Caco-2 (cell line): Measurements from ENCODE around the gene CDKAL1. TPM values are rescaled to one million over a fixed set of nuclear protein-coding genes. Genes with fewer than 3 reads are reported as not detected.

Experiments used
- BruUV-seq: library from RNA; stranded (reverse); fragments of 400-500 nt; replicated peaks from 2 replicates; lab custom pipeline; 2021; lab: Mats Ljungman, UMichigan
- CTCF ChIA-PET: fragments of 300-600 bp; sonication (Branson Sonifier 250); formaldehyde crosslinking; loops from one replicate; lab custom pipeline; 2022; ENCODE audit warnings: antibody characterized with exemption; lab: Charles Lee
- POLR2A ChIA-PET: fragments of 300-600 bp; sonication (Branson Sonifier 250); formaldehyde crosslinking; loops from one replicate; lab custom pipeline; 2022; ENCODE audit warnings: antibody characterized with exemption; lab: Charles Lee
- DNase-seq, 2 experiments: peaks; one replicate each; pipeline versions ENCODE4 v3.0.0 to v3.0.0-alpha.2; 2020 to 2022
- H3K27me3 ChIP-seq: replicated peaks from 2 replicates; pipeline ENCODE4 v1.6.0; 2011; ENCODE audit warnings: low read length; ENCODE audit not compliant: control insufficient read depth, insufficient read depth
- H3K36me3 ChIP-seq: 2 replicates; pipeline ENCODE4 v1.5.1; 2011; ENCODE audit warnings: low read length; ENCODE audit not compliant: control insufficient read depth, insufficient read depth
- H3K4me1 ChIP-seq: fragments of 250-450 bp; sonication (Bioruptor Pico); 2 replicates; pipeline ENCODE4 v1.5.1; 2020; ENCODE audit warnings: mild to moderate bottlenecking
- H3K4me3 ChIP-seq: 2 replicates; pipeline ENCODE4 v1.5.1; 2011; ENCODE audit warnings: low read depth, mild to moderate bottlenecking, control low read depth, low read length
- H3K9me3 ChIP-seq: fragments of 250-450 bp; sonication (Bioruptor Pico); 2 replicates; pipeline ENCODE4 v1.5.1; 2020; ENCODE audit warnings: mild to moderate bottlenecking, moderate library complexity
- H3K27ac Mint-ChIP-seq: one replicate; pipeline ENCODE4 v1.8.0; 2022; ENCODE audit warnings: mixed read lengths; ENCODE audit not compliant: unreplicated experiment
- H3K27me3 Mint-ChIP-seq: one replicate; pipeline ENCODE4 v1.8.0; 2022; ENCODE audit warnings: mixed read lengths; ENCODE audit not compliant: insufficient read depth, unreplicated experiment
- H3K36me3 Mint-ChIP-seq: one replicate; pipeline ENCODE4 v1.8.0; 2022; ENCODE audit warnings: mild to moderate bottlenecking, mixed read lengths; ENCODE audit not compliant: insufficient read depth, unreplicated experiment
- H3K4me1 Mint-ChIP-seq: one replicate; pipeline ENCODE4 v1.8.0; 2022; ENCODE audit warnings: low read depth, mixed read lengths; ENCODE audit not compliant: unreplicated experiment
- H3K4me3 Mint-ChIP-seq: one replicate; pipeline ENCODE4 v1.8.0; 2022; ENCODE audit warnings: mild to moderate bottlenecking, moderate library complexity, mixed read lengths; ENCODE audit not compliant: unreplicated experiment
- H3K9me3 Mint-ChIP-seq: one replicate; pipeline ENCODE4 v1.8.0; 2022; ENCODE audit warnings: mixed read lengths; ENCODE audit not compliant: unreplicated experiment
- CTCF ChIP-seq, 2 experiments: fragments of 200-600 bp in 1 of 2; IDR thresholded peaks; 1 replicate in 1 of 2; 2 replicates in 1 of 2; pipeline versions ENCODE4 v1.5.1 to v1.8.0; 2011 to 2022; ENCODE audit warnings: antibody characterized with exemption in 1 of 2, control low read depth in 1 of 2, inconsistent platforms in 1 of 2, low read depth in 1 of 2, low read length in 1 of 2, mild to moderate bottlenecking in 1 of 2, moderate library complexity in 1 of 2; ENCODE audit not compliant: insufficient read depth in 1 of 2, severe bottlenecking in 1 of 2, unreplicated experiment in 1 of 2
- intact Hi-C: fragments of 100-400 bp; cut with micrococcal nuclease; formaldehyde crosslinking; loops from one replicate; pipeline ENCODE4 v1.10.0; 2022; ENCODE audit not compliant: unreplicated experiment
- total RNA-seq: library from RNA; stranded (reverse); gene quantifications from 2 replicates; pipeline ENCODE4 v1.2.3, GENCODE V29; 2022

Gene CDKAL1
- total RNA-seq, 1 experiment from 2014 or later: 18.7 TPM

GRCh38 chr6:20943040-20943627, 408.9 kb downstream of the CDKAL1 start:
- CTCF ChIA-PET: no interaction called here
- no peaks in the 10 kb centered on the region for H3K27me3 Mint-ChIP-seq
- no peak overlapping the region for H3K4me3 Mint-ChIP-seq
- peaks cover 20% of the 10 kb centered on the region for H3K9me3 Mint-ChIP-seq
- H3K36me3 Mint-ChIP-seq: peaks cover 16% of the 10 kb centered on the region
- H3K27ac Mint-ChIP-seq: no peak overlapping the region
- no TSS peak for BruUV-seq
- Histone ChIP-seq H3K4me1 (no peaks in the 10 kb centered on the region), H3K9me3 (no peaks in the 10 kb centered on the region), H3K27me3 (no peaks in the 10 kb centered on the region), H3K4me3 (no peak overlapping the region), H3K36me3 (no peaks in the 10 kb centered on the region)
- H3K4me1 Mint-ChIP-seq: peaks cover 8% of the 10 kb centered on the region
- no peak for TF ChIP-seq CTCF (IDR thresholded peaks at IDR 0.05; ENCODE audit: insufficient read depth in 1 of 2, low read depth in 1 of 2, low read length in 1 of 2, severe bottlenecking in 1 of 2, unreplicated experiment in 1 of 2)
- POLR2A ChIA-PET: interaction anchor here (0.7 kb wide), 1 partner anchor 33 kb away, joined by 3 read pairs; no protein-coding TSS in a partner anchor
- DNase-seq: no peak
- intact Hi-C loops: no loop called here

- no TSS peak for BruUV-seq
- Mint-ChIP-seq H3K4me3 (no peak overlapping the region), H3K27me3 (no peaks in the 10 kb centered on the region), H3K9me3 (peaks cover 20% of the 10 kb centered on the region), H3K4me1 (peaks cover 6% of the 10 kb centered on the region), H3K36me3 (peaks cover 16% of the 10 kb centered on the region), H3K27ac (no peak overlapping the region)
- no peaks in the 10 kb centered on the region for H3K36me3 ChIP-seq
- ChIA-PET POLR2A (no interaction called here), CTCF (no interaction called here)
- H3K4me1 ChIP-seq: no peaks in the 10 kb centered on the region
- no peak for TF ChIP-seq CTCF (IDR thresholded peaks at IDR 0.05; ENCODE audit: insufficient read depth in 1 of 2, low read depth in 1 of 2, low read length in 1 of 2, severe bottlenecking in 1 of 2, unreplicated experiment in 1 of 2)
- intact Hi-C loops: no loop called here
- H3K4me3 ChIP-seq: no peak overlapping the region
- no peaks in the 10 kb centered on the region for H3K27me3 ChIP-seq
- no peak for DNase-seq
- H3K9me3 ChIP-seq: no peaks in the 10 kb centered on the region
Observed at GRCh38 chr6:20943922-20944321, 409.7 kb downstream of the CDKAL1 start.

GRCh38 chr6:20946022-20946421, 411.8 kb downstream of the CDKAL1 start:
- Mint-ChIP-seq H3K4me1 (no peaks in the 10 kb centered on the region), H3K9me3 (peaks cover 20% of the 10 kb centered on the region), H3K4me3 (no peak overlapping the region), H3K36me3 (peaks cover 16% of the 10 kb centered on the region), H3K27ac (no peak overlapping the region), H3K27me3 (no peaks in the 10 kb centered on the region)
- DNase-seq: no peak
- no peaks in the 10 kb centered on the region for H3K27me3 ChIP-seq
- no peaks in the 10 kb centered on the region for H3K9me3 ChIP-seq
- ChIA-PET POLR2A (no interaction called here), CTCF (no interaction called here)
- TF ChIP-seq CTCF (IDR thresholded peaks at IDR 0.05; ENCODE audit: insufficient read depth in 1 of 2, low read depth in 1 of 2, low read length in 1 of 2, severe bottlenecking in 1 of 2, unreplicated experiment in 1 of 2): no peak
- no peaks in the 10 kb centered on the region for H3K36me3 ChIP-seq
- no peak overlapping the region for H3K4me3 ChIP-seq
- H3K4me1 ChIP-seq: no peaks in the 10 kb centered on the region
- BruUV-seq: no TSS peak
- intact Hi-C loops: no loop called here
